Panc1 (cell line): ENCODE data around the gene CMTM4. TPM values are rescaled to one million over a fixed set of nuclear protein-coding genes. Genes with fewer than 3 reads are reported as not detected.

Experiments used
- ATAC-seq: fragments of 200-7000 bp; cut with Tn5 transposase; 2 replicates; pipeline ENCODE4 v1.9.1; 2020; ENCODE audit warnings: mild to moderate bottlenecking, moderate library complexity
- BruUV-seq: library from RNA; stranded (reverse); fragments of 400-500 nt; replicated peaks from 2 replicates; lab custom pipeline; 2021; lab: Mats Ljungman, UMichigan
- CTCF ChIA-PET: fragments of 300-600 bp; sonication (Branson Sonifier 250); formaldehyde crosslinking; loops from one replicate; lab custom pipeline; 2022; ENCODE audit warnings: antibody characterized with exemption; lab: Charles Lee
- POLR2A ChIA-PET: fragments of 300-600 bp; sonication (Branson Sonifier 250); formaldehyde crosslinking; loops from one replicate; lab custom pipeline; 2022; ENCODE audit warnings: antibody characterized with exemption; lab: Charles Lee
- DNase-seq: peaks from one replicate; pipeline ENCODE4 v3.0.0-alpha.2; 2010; ENCODE audit warnings: low read depth, low spot score
- H3K27ac ChIP-seq: 2 replicates; pipeline ENCODE4 v1.5.1; 2011; ENCODE audit warnings: mild to moderate bottlenecking, low read length, inconsistent platforms
- H3K27me3 ChIP-seq: fragments of 200-500 bp; sonication (Bioruptor generic); 2 replicates; pipeline ENCODE4 v1.6.0; 2014; ENCODE audit warnings: low read length, inconsistent platforms; ENCODE audit not compliant: control insufficient read depth, insufficient read depth
- H3K36me3 ChIP-seq: fragments of 200-500 bp; sonication (Bioruptor generic); 2 replicates; pipeline ENCODE4 v1.5.1; 2014; ENCODE audit warnings: inconsistent platforms, mild to moderate bottlenecking, low read length, moderate library complexity; ENCODE audit not compliant: control insufficient read depth, insufficient read depth
- H3K4me1 ChIP-seq: 2 replicates; pipeline ENCODE4 v1.5.1; 2011; ENCODE audit warnings: inconsistent platforms, mild to moderate bottlenecking, low read length, moderate library complexity; ENCODE audit not compliant: control insufficient read depth, insufficient read depth
- H3K4me3 ChIP-seq, 2 experiments: 2 replicates each; pipeline ENCODE4 v1.5.1; 2011 to 2012; ENCODE audit warnings: low read depth in 2 of 2, low read length in 2 of 2, mild to moderate bottlenecking in 2 of 2, inconsistent platforms in 1 of 2, moderate library complexity in 1 of 2
- H3K9me3 ChIP-seq: fragments of 200-500 bp; sonication (Bioruptor generic); 2 replicates; pipeline ENCODE4 v1.5.1; 2014; ENCODE audit warnings: low read depth, mild to moderate bottlenecking, inconsistent platforms, low read length, moderate library complexity; ENCODE audit not compliant: control insufficient read depth, insufficient read depth
- POLR2AphosphoS5 ChIP-seq: IDR thresholded peaks from 2 replicates; pipeline ENCODE4 v1.6.1; 2012; ENCODE audit warnings: mild to moderate bottlenecking, low read depth, low read length, moderate library complexity
- REST ChIP-seq, 2 experiments: IDR thresholded peaks; 2 replicates each; pipeline ENCODE4 v1.6.1; 2011 to 2012; ENCODE audit warnings: low read depth in 2 of 2, control low read depth in 1 of 2, low read length in 1 of 2, mild to moderate bottlenecking in 1 of 2, moderate library complexity in 1 of 2; ENCODE audit not compliant: insufficient read depth in 1 of 2
- SIN3A ChIP-seq: IDR thresholded peaks from 2 replicates; pipeline ENCODE4 v1.6.1; 2012; ENCODE audit warnings: low read depth, mild to moderate bottlenecking, low read length, moderate library complexity, borderline replicate concordance; ENCODE audit not compliant: insufficient read depth
- TCF7L2 ChIP-seq: IDR thresholded peaks from 2 replicates; pipeline ENCODE4 v1.6.1; 2011; ENCODE audit warnings: mild to moderate bottlenecking, low read depth, low read length, inconsistent platforms
- in situ Hi-C: cut with HindIII; loops from 2 replicates; pipeline ENCODE4 v1.10.0; 2016; ENCODE audit warnings: low sequenced_read_pairs, low pct_unique_long_range_greater_than_20kb
- intact Hi-C: fragments of 100-400 bp; cut with micrococcal nuclease; formaldehyde crosslinking; loops from one replicate; pipeline ENCODE4 v1.10.0; 2022; ENCODE audit not compliant: unreplicated experiment
- total RNA-seq: library from RNA; stranded (reverse); gene quantifications from one replicate; pipeline ENCODE4 v1.2.1, GENCODE V29; 2021; ENCODE audit not compliant: unreplicated experiment
- TF ChIP-seq, protein P1 (sequence below): fragments of 450-650 bp; IDR thresholded peaks from 2 replicates; pipeline ENCODE4 v1.5.1; 2017; ENCODE audit warnings: mild to moderate bottlenecking

CMTM4 gene
- total RNA-seq, 1 experiment from 2014 or later: 51.9 TPM

GRCh38 chr16:66650707-66651473 is 45.7 kb downstream of the CMTM4 start:
- Histone ChIP-seq H3K9me3 (no peaks in the 10 kb centered on the region), H3K27me3 (no peaks in the 10 kb centered on the region), H3K4me3 (peak overlapping the region; percentile 22 to 49; a peak in 3 of 4 replicates), H3K4me1 (peaks cover 7% of the 10 kb centered on the region; the same call in 1 of the 2 replicates), H3K36me3 (no peaks in the 10 kb centered on the region), H3K27ac (peak overlapping the region; percentile 18; the same call in 1 of the 2 replicates)
- in situ Hi-C loops: no loop called here
- BruUV-seq: no TSS peak
- intact Hi-C loops: no loop called here
- DNase-seq (peak; percentile 68), ATAC-seq (peak; percentile 98)
- TF ChIP-seq, protein P1, sequence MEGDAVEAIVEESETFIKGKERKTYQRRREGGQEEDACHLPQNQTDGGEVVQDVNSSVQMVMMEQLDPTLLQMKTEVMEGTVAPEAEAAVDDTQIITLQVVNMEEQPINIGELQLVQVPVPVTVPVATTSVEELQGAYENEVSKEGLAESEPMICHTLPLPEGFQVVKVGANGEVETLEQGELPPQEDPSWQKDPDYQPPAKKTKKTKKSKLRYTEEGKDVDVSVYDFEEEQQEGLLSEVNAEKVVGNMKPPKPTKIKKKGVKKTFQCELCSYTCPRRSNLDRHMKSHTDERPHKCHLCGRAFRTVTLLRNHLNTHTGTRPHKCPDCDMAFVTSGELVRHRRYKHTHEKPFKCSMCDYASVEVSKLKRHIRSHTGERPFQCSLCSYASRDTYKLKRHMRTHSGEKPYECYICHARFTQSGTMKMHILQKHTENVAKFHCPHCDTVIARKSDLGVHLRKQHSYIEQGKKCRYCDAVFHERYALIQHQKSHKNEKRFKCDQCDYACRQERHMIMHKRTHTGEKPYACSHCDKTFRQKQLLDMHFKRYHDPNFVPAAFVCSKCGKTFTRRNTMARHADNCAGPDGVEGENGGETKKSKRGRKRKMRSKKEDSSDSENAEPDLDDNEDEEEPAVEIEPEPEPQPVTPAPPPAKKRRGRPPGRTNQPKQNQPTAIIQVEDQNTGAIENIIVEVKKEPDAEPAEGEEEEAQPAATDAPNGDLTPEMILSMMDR: peak; percentile 93
- no peak for TF ChIP-seq TCF7L2
- CTCF ChIA-PET: interaction anchor here (0.6 to 2.1 kb wide), 5 partner anchors 11 to 244 kb away, joined by 3 to 12 read pairs (median 3); no protein-coding TSS in a partner anchor
- POLR2A ChIA-PET: interaction anchor here (0.6 kb wide), 1 partner anchor 244 kb away, joined by 3 read pairs; no protein-coding TSS in a partner anchor

GRCh38 chr16:66649636-66650205 is 46.8 kb downstream of the CMTM4 start:
- POLR2A ChIA-PET: no interaction called here
- intact Hi-C loops: no loop called here
- Histone ChIP-seq H3K27me3 (no peaks in the 10 kb centered on the region), H3K9me3 (no peaks in the 10 kb centered on the region), H3K27ac (no peak overlapping the region), H3K4me1 (peaks cover 7% of the 10 kb centered on the region; the same call in 1 of the 2 replicates), H3K4me3 (no peak overlapping the region), H3K36me3 (no peaks in the 10 kb centered on the region)
- CTCF ChIA-PET: no interaction called here
- no peak for DNase-seq
- BruUV-seq: no TSS peak
- ATAC-seq: no peak
- TF ChIP-seq TCF7L2: no peak
- TF ChIP-seq REST (IDR thresholded peaks at IDR 0.05; ENCODE audit: insufficient read depth in 1 of 2, low read depth in 2 of 2, low read length in 1 of 2): no peak
- no peak for TF ChIP-seq SIN3A
- TF ChIP-seq POLR2AphosphoS5: no peak
- TF ChIP-seq, protein P1: no peak
- in situ Hi-C loops: no loop called here
